CD1c-positive myeloid dendritic cell (primary cell): ENCODE results near the gene PHF14.
A peak's percentile ranks its signal among the peaks of the same experiment; 100 is the strongest.
"Not testable (repeated sequence)": the region's sequence is repeated elsewhere in the genome, so short reads cannot be mapped to it uniquely, and the experiment has no call there.

Source experiments
- DNase-seq: peaks from one replicate; pipeline ENCODE4 v3.0.0-alpha.2; 2016; ENCODE audit errors: extremely low spot score

PHF14 gene

DNA sequence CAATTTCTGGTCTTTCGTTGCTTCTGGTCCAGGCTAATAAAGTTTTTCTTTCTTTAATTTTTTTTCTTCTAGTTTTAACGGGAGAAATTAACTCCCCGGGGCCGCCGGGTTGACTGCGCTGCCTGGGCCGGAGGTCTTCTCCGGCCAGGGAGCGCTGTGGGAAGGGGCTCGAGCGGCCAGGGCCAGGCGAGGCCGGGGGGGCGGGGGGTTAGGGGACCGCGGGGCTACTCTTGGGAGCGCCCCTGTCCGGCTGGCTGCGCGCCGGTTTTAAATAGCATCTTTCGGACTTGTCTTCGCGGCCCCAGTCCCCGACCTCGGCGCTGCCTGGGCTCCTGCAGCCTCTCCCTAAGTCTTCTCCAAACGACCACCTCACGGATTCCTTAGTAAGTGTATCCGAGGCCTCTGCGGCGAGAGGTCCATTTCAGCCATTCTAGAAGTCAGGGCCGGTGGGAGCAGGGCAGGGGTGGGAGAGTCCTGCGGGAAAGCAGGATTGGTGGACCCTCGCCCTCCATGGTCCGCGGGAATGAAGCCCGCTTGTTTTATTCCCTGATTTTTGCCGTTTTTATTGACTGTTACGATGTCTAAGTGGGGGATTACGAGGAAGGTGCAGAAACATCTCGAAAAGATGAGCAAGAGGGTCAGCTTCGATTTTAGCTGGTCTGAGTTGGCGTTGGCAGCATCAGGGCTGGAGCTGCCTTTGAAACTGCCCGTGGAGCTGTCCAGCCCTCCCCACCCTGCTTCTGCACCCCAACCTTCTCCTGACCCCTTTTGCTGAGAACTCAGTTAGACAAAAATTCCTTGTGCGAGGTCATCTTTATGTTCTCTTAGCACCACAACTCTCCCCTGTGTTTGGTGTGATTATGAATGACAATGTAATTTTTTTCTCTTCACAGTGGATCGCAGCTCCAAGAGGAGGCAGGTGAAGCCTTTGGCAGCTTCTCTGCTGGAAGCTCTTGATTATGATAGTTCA, 555 bp downstream of the PHF14 start:
- peak; percentile 10 for DNase-seq

DNA sequence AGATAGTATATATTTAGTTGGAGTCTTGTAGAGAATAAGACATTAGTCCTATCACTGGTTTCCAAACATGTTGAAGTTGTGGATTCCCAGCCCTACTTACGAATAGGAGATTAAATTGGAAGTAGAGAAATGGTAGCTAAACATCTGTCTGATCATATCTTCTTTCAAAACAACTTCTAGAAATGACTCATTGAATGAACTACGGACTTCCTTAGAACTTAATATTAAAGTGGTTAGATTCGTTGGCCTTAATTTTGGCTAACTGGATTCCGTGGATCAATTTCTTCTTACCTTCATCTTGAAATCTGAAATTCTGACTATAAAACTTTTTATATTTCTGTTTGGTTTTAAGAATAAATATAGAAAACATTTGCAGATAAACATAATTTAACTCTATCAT, 3.4 kb downstream of the PHF14 start:
- DNase-seq = no peak

DNA sequence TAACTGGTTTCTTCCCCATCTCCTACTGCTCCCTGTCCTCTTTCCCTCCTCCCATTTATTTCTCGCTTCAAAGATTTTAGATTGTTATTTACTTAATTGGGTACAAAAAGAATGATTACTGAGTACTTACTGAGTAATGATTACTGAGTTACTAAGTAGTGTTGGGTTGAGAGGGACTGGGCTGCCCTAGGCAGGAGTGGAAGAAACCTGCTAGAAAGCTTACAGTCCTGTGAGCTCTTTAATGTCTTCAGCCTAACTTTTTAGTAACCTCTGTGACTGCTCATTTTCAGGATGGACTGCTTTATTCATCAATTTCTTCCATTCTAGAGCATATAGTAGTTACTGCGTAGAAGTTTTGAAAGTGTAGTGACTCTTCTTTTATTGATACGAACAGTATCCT, 7.6 kb downstream of the PHF14 start:
- DNase-seq = no peak

DNA sequence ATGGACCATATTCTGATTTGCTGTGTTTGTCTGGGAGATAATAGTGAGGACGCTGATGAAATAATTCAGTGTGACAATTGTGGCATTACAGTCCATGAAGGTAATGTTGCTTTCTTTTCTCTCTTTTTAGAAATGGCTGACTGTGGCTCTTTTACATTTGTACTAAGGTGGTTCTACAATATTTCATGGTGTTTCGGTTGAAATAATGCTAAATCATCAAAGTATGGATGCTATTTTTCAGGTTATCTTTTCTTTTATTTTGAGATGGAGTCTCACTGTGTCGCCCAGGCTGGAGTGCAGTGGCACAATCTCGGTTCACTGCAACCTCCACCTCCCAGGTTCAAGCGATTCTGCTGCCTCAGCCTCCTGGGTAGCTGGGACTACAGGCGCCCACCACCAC, 17.1 kb downstream of the PHF14 start:
- DNase-seq = not testable (repeated sequence)

DNA sequence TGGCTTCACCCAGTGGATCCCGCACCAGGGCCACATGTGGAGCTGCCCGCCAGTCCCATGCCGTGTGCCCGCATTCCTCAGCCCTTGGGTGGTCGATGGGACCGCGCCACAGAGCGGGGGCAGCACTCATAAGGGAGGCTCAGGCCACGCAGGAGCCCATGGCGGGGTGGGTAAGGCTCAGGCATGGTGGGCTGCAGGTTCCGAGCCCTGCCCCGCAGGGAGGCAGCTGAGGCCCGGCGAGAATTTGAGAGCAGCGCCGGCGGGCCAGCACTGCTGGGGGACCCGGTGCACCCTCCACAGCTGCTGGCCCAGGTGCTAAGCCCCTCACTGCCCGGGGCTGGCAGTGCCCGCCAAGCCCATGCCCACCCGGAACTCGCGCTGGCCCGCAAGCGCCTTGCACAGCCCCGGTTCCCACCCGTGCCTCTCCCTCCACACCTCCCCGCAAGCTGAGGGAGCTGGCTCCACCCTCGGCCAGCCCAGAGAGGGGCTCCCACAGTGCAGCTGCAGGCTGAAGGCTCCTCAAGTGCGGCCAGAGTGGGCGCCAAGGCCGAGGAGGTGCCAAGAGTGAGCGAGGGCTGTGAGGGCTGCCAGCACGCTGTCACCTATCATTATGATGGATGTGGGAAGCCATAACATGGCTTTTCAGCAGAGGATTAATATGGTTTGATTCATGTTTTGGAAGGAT, 22.0 kb downstream of the PHF14 start:
- not testable (repeated sequence) for DNase-seq

DNA sequence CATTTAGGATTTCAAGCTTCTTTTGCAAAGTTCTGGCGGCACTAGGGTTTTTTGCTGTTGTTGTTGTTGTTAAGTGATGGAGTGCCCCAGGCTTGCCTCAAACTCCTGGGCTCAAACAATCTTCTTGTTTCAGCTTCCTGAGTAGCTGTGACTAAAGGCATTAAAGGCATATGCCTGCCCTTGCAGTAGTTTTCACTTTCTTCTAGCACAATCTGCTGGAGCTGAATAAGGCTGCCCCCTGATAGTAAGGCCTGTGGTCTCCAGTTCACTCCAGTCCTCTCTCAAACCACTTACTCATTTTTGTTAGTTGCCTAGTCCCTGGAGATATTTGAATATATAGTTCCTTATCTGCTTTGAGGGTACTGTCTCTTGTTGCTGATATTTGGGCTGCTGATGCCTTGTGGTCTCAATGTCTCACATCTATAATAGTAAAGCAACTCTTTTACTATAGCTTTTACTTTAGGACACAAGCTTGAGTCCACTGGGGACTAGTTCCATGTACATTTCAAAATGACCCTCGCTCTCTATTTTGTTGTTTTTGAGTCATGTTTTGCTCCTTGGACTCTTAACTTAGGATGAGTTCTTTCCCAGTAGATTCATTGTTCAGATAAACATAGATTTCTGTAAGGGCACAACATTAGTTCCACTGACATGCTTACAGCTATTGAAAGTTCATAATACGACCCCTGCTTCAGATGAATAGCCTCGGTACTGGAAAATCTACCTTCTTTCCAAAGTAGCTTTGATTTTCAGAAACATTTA, 25.5 kb downstream of the PHF14 start:
- DNase-seq = no peak

DNA sequence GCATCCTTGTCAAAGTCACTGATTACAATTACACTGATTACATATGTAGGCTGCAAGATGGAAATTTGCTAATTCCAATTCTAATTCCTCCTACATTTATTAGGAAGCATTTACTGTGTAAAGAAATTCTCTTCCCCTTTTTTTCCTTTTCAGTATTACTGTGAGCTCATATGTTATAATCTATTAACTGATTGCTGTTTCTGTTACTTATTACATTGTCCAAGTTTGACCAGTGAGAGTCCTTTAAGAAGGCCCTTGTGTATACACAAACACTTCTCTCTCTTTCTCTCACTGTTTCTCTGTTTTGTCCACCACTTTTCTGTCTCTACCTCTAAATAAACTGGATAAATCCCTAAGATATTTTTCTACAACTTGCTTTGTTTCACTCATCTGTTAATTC, 31.5 kb downstream of the PHF14 start:
- peak; percentile 10 for DNase-seq

DNA sequence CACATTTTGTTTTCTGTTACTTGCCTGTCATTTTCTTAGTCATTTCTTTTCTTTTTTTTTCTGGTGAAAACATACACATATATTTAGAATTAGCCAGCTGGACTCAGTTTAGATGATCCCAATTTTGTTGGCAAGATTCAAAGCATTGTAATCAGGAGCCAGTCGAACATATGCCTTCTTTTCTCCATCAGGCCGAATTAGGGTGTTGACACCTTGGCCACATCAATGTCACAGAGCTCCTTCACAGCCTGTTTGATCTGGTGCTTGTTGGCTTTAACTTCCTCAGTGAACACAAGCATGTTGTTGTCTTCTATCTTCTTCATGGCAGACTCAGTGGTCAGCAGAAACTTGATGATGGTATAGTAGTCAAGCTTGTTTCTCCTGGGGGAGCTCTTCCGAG, 32.6 kb downstream of the PHF14 start:
- DNase-seq = no peak

DNA sequence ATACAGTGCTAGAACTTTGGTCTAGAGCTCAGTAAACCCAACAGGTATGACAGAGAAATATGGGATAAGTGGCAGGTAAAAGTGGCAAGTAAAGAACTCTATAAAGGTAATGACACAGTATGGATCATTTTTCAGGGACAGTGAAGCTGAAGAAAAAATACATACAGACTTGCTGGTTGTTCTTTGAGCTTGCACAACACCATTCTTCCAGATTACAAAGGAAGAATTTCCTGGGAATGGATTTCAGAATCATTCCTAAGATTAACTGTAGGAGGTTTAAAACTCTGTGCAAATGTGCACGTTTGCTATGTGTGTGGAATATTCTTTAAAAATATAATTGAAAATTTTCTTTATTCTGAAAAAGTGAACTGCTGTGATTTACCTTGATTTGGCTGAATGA, 36.0 kb downstream of the PHF14 start:
- DNase-seq = no peak

DNA sequence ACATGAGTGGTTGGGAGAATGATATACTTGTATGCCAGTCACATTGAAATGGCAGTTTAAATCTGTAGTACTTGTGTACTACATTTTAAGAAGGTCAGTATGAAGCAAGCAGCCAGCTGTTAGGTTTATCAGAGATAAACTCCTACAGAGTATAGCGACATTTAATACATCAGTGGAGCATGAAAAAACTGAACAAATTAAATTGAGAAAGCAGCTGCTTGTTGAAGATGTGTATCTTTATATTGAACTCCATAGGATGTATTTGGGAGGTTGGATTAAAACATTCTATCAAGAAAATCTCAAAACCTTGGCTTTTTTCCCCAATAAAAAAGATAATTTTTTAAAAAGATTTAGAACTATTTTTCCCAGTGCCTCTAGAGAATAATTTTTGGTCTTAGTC, 47.8 kb downstream of the PHF14 start:
- no peak for DNase-seq

DNA sequence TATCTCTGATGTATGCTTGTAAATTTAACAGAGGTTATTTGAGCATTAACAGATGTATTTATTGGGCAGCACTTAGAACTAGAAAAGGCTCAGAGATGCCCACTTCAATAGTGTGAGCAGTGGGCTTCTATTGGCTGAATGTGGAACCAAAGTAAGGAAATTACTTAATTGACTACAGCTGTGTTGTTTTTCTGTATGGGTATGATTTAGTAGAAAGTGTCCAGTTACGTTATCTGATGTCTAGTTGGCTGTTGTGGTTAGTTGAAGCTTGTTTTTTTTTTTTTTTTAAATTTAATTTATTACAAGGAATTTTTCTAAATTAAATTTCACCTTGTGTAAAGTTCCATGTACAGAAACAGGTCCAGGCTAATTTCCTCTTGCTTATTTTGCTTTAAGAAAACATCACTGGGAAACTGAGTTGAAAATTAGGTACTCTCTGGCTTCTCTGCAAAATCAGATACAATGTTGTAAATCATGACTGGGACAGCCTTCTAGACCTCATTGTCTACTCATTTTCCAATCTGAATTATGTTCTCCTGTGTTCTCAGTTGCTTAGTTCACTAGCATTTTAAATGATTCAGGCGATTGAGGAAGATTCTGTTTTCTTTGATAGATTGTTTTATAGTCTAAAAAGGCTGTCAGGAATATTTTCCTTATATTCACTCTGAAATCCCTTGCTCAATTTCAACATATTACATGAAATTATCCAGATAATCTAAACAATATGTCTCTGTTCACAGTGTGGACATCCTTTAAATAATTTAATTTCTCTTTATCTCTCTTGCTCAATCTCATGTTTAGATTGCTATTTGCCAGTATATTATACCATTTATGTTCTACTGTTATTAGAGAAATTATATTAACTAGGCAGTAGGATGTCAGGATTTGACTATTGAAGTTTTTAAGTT, 53.0 kb downstream of the PHF14 start:
- DNase-seq = no peak

DNA sequence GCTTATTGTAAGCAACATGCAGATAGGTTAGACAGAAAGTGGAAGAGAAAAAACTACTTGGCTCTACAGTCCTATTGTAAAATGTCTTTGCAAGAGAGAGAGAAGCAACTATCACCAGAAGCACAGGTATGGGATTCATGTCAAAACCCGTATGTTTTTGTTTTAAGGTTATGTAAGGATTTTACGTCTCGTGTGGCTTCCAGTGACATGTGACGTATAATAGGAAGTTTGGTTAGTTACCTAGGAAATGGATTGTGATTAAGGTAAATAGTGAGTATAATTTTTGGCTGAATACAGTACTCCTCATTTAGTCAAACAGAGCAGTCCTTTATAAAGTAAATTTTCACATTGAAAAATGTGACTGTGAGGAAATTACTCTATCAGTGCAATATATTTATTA, 62.0 kb downstream of the PHF14 start:
- DNase-seq = no peak

DNA sequence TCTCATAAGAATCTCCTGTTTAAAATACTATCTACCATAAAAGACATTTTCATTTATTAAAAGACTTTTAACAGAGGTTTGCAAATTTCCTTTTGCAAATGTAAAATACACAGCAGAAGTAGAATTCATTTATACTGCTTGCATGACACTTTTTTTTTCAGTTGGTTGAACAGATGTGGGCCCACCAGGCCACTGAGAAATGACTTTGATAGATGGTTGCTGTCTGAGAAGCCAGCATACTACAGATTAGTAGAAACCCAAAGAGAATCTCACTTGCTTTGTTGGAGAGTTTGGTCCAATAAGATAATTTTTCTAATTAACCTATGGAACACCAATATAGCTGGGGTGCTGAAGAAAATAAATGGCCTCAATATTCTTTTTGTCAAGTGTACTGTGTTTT, 66.3 kb downstream of the PHF14 start:
- DNase-seq = no peak

DNA sequence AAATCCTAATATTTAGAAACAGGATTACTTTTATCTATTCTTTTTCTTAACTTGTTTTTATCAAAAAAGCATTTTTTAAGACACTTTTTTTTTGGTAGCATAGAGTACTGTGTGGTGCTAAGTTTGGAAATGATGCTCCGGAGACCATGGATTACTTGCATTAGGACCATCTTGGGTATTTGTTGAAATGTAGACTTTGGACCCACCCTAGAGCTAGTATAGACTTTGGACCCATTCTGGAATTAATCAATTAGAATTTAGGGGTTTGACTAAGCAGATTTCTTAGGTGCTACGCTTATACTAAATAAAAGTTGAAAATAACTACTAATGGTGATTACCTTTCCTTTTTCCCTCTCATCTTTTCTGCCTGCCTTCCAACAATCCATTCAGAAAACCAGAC, 80.4 kb downstream of the PHF14 start:
- DNase-seq = no peak

DNA sequence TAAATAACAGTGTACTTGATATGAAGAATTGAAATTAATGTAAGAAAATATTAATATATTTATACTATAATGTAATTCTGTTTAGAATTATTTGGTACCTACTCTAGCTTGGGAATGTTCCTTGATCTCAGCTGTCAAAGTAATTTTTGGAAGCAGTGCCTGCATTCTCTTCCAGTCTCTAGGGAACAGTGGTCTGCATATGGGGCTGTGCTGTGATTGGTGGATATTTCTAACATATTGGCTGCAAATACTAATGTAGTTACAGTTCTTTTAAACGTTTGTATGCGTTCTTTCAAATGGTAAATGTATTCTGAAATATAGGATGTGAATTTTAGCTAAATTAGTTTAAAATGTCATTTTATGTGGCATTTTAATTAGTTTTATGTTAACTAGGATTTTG, 87.2 kb downstream of the PHF14 start:
- DNase-seq = no peak

DNA sequence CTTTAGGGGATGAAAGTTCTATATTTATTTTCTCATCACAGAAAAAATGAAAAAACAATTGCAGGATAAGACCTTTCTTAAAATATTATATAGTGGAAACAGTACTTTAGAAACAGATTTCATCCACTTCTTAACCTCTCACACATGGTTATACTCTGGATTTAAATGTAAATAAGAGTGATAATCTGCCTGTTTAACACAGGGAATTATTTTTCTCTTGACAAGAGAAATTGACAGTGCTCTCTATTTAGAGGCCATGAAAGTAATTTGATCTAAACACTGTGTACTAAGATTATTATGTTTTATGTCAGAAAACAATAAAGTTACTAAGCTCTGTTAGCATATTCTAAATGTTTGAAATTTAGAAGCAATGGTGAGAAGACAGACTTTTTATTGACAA, 88.4 kb downstream of the PHF14 start:
- DNase-seq = no peak

DNA sequence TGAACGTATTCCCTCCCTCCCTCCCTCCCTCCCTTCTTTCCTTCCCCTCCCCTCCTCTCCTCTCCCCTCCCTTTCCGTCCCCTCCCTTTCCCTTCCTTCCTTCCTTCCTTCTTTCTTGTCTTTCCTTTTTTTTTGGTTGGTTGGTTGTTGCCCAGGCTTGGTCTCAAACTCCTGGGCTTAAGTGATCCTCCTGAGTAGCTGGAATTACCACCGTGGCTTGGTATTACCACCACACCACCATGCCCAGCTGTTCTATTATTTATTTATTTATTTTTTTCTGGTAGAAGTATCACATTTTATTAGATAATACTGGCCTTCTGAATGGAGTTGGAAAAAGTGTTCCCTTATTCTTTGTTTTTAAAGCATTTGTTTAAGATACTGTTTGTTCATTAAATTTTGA, 95.9 kb downstream of the PHF14 start:
- DNase-seq = no peak

DNA sequence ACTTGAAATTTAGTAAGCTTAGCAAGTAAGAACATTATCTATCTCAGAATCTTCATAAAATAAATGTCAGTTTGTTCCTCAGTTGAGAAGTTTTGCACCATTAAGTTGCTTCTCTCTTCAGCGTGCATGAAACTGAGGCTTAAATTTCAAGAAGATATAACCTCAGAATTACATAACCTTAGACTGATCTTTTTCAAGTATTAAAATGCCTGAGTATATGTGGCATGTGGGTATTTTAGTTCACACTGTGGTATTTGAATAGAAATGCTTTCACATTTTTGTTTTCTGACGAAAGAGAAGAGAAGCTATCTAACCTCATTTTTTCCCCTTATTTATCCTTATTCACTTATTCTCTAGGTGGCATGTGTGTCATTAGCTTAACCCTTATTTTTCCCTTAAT, 104.1 kb downstream of the PHF14 start:
- DNase-seq = no peak

DNA sequence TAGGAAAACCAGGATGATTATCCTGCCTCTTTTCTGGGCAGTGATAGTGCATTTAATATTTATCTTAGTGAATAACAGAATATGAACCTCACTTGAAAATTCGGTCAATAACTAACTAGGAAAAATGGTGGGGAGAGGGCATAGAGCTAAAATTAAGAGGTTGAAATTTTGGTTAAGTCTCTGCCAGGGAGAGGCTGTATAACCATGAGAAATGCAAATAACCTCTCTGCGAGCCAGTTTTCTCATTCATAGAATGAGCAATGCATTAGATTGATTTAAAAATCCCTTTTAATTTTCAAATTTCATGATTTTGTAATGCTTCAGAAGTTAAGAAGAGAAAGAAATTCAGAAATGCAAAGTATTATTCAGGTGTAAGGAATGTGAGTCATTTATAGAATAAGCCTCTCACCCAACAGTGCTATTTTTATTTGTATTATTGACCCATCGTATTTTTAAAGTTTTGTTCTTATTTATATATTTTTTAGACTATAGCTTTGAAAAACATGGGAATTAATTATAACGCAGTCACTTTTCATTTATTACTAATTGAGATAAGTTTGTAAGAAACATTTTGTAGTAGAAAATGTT, 104.7 kb downstream of the PHF14 start:
- DNase-seq = no peak

DNA sequence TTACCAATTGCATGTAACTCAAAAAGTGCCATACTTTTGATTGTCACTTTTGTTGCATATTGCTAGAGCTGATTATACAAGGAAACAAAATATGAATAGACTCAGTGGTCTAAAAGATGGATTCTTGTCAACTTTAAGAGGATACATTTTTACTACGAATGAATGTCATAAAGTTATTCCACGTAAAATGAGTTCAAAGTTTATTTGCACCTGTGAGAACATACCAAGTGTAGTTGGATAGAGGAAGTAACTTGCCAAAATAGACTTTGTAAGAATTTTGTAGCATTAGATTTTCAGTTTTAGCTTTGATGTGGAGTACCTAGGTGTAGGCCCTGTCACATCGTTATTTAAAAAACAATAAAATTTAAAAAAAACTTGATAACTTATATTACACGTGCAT, 106.2 kb downstream of the PHF14 start:
- no peak for DNase-seq

DNA sequence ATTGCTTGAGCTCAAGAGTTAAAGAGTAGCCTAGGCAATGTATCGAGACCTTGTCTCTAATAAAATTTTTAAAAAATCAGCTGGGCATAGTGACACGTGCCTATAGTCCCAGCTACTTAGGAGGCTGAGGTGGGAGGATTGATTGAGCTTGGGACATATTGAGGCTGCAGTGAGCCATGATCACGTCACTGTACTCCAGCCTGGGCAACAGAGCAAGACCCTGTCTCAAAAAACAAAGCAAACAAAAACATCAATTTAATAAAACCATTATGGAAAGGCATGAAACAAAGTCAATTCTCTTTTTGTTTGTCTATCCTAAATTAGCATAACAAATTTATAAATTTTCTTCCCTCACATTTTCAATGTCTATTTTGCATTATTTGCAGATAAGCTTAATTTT, 108.4 kb downstream of the PHF14 start:
- DNase-seq = no peak
